ENCODE data around the gene MUTYH.

DNA sequence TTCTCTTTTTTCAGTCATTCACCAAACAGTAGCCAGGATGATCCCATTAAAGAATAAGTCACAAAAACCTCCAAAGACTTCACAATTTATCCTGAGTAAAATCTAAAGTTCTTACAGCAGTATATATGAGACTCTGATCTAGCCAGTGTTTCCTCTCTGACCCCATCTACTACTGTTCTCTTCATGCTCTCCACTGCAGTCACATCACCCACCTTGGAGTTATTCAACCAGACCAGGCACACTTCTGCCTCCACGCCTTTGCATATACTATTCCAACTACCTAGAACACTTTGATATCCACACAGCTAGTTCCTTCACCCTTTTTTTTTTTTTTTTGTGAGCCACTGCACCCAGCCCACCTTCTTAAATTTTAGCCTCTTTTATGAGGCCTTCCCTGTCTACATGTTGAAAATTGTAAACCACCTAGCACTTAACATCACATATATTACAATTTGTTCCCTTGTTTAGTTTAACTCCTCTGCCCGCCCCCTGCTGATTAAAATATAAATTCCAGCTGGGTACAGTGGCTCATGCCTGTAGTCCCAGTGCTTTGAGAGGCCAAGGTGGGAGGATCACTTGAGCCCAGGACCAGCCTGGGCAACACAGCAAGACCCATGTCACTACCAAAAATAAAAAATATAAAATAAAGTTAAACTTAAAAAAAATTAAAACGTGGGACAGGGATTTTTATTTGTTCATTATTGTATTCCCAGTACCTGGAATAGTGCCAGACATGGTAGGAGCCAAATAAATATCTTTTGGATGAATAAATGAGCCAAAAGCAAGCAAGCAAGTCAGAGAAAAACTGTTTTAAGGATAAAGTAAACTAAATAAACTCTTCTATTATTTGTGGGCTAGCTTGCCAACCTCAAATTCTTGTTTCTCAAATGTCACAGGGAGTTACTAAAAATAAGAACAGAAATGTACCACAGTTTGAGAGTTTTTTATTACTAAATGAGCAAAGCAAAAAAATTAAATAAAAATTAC lies 35.2 kb upstream of the MUTYH start:
- TF ChIP-seq, protein P1, sequence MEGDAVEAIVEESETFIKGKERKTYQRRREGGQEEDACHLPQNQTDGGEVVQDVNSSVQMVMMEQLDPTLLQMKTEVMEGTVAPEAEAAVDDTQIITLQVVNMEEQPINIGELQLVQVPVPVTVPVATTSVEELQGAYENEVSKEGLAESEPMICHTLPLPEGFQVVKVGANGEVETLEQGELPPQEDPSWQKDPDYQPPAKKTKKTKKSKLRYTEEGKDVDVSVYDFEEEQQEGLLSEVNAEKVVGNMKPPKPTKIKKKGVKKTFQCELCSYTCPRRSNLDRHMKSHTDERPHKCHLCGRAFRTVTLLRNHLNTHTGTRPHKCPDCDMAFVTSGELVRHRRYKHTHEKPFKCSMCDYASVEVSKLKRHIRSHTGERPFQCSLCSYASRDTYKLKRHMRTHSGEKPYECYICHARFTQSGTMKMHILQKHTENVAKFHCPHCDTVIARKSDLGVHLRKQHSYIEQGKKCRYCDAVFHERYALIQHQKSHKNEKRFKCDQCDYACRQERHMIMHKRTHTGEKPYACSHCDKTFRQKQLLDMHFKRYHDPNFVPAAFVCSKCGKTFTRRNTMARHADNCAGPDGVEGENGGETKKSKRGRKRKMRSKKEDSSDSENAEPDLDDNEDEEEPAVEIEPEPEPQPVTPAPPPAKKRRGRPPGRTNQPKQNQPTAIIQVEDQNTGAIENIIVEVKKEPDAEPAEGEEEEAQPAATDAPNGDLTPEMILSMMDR (IDR thresholded peaks at IDR 0.05) = no peak
- no peak for TF ChIP-seq EP300 (IDR thresholded peaks at IDR 0.05; ENCODE audit: low read depth)
- no peak for TF ChIP-seq POLR2A (IDR thresholded peaks at IDR 0.05)
- TF ChIP-seq POLR2AphosphoS5 (IDR thresholded peaks at IDR 0.05) = no peak

All from transverse colon (tissue), 4 donors.